Thymus (tissue), 2 donors: Measurements from ENCODE around the gene DNAJC24. TPM values are rescaled to one million over a fixed set of nuclear protein-coding genes. Genes with fewer than 3 reads are reported as not detected.

ENCODE experiments used
- polyA plus RNA-seq: library from polyadenylated mRNA; stranded (reverse); fragments of 200-250 nt; gene quantifications from one replicate; pipeline ENCODE4 v1.2.3, GENCODE V29; 2013
- total RNA-seq: library from RNA; stranded (reverse); fragments of 120-200 nt; gene quantifications from one replicate; pipeline ENCODE4 v1.2.4, GENCODE V29; 2013
- donor health status: healthy.

DNAJC24 gene
- total and polyA plus RNA-seq, 2 donors, result 8.8 to 12.1 TPM

Other genes starting within 250 kb of the DNAJC24 start
- 0.28 TPM for gene DCDC1, start 121 bp upstream of the DNAJC24 start, total RNA-seq
- gene DCDC1, start 121 bp upstream of the DNAJC24 start, polyA plus RNA-seq, result 0.25 TPM
- 69.0 TPM for gene IMMP1L, start 139.8 kb downstream of the DNAJC24 start, total RNA-seq
- 48.6 TPM for gene IMMP1L, start 139.8 kb downstream of the DNAJC24 start, polyA plus RNA-seq
- 26.8 TPM for gene ELP4, start 139.9 kb downstream of the DNAJC24 start, total RNA-seq
- 20.6 TPM for gene ELP4, start 139.9 kb downstream of the DNAJC24 start, polyA plus RNA-seq